H9 (cell line): Measurements from ENCODE around the gene TMOD3. TPM values are rescaled to one million over a fixed set of nuclear protein-coding genes. Genes with fewer than 3 reads are reported as not detected.

ENCODE experiments used
- DNase-seq: peaks from one replicate; pipeline ENCODE4 v3.0.0-alpha.2; 2017
- H2AFZ ChIP-seq: one replicate; pipeline ENCODE4 v1.6.1; 2013; ENCODE audit warnings: mild to moderate bottlenecking, low read length, control low read depth, moderate library complexity
- H2AK5ac ChIP-seq: 2 replicates; pipeline ENCODE4 v1.6.1; 2013; ENCODE audit warnings: low read length, control low read depth, mixed read lengths; ENCODE audit not compliant: insufficient read length
- H2BK120ac ChIP-seq: one replicate; pipeline ENCODE4 v1.6.1; 2013; ENCODE audit warnings: low read depth, mild to moderate bottlenecking, low read length, control low read depth, inconsistent platforms; ENCODE audit not compliant: poor library complexity, severe bottlenecking
- H2BK12ac ChIP-seq: 2 replicates; pipeline ENCODE4 v1.6.1; 2013; ENCODE audit warnings: low read length, control low read depth, mixed read lengths, low read depth; ENCODE audit not compliant: insufficient read length
- H2BK15ac ChIP-seq: 2 replicates; pipeline ENCODE4 v1.6.1; 2013; ENCODE audit warnings: low read depth, low read length, control low read depth
- H2BK20ac ChIP-seq: one replicate; pipeline ENCODE4 v1.6.1; 2013; ENCODE audit warnings: low read depth, mild to moderate bottlenecking, low read length, control low read depth, inconsistent platforms; ENCODE audit not compliant: poor library complexity, severe bottlenecking
- H2BK5ac ChIP-seq: 2 replicates; pipeline ENCODE4 v1.6.1; 2013; ENCODE audit warnings: low read length, control low read depth, mixed read lengths; ENCODE audit not compliant: insufficient read length
- H3K14ac ChIP-seq: 2 replicates; pipeline ENCODE4 v1.6.1; 2013; ENCODE audit warnings: low read length, control low read depth; ENCODE audit not compliant: insufficient read depth
- H3K18ac ChIP-seq: 2 replicates; pipeline ENCODE4 v1.6.1; 2013; ENCODE audit warnings: low read depth, mild to moderate bottlenecking, mixed read lengths, low read length, control low read depth; ENCODE audit not compliant: insufficient read length
- H3K23ac ChIP-seq: 2 replicates; pipeline ENCODE4 v1.6.1; 2013; ENCODE audit warnings: low read length, control low read depth, mixed read lengths, low read depth; ENCODE audit not compliant: insufficient read length
- H3K23me2 ChIP-seq: 2 replicates; pipeline ENCODE4 v1.6.1; 2013; ENCODE audit warnings: low read depth, mild to moderate bottlenecking, mixed read lengths, low read length, control low read depth; ENCODE audit not compliant: insufficient read length, poor library complexity, severe bottlenecking
- H3K27ac ChIP-seq: 2 replicates; pipeline ENCODE4 v1.5.1; 2013; ENCODE audit warnings: low read length, control low read depth, mixed read lengths, low read depth; ENCODE audit not compliant: insufficient read length
- H3K27me3 ChIP-seq: 2 replicates; pipeline ENCODE4 v1.6.1; 2013; ENCODE audit warnings: low read length, control low read depth, inconsistent platforms; ENCODE audit not compliant: insufficient read depth
- H3K4ac ChIP-seq: 2 replicates; pipeline ENCODE4 v1.6.1; 2013; ENCODE audit warnings: low read depth, mild to moderate bottlenecking, control low read depth, inconsistent platforms, low read length, moderate library complexity
- H3K4me1 ChIP-seq: 2 replicates; pipeline ENCODE4 v1.6.1; 2013; ENCODE audit warnings: low read length, control low read depth, inconsistent platforms; ENCODE audit not compliant: insufficient read depth
- H3K4me2 ChIP-seq: 2 replicates; pipeline ENCODE4 v1.6.1; 2013; ENCODE audit warnings: low read length, control low read depth, mixed read lengths; ENCODE audit not compliant: insufficient read length, insufficient read depth
- H3K56ac ChIP-seq: 2 replicates; pipeline ENCODE4 v1.6.1; 2013; ENCODE audit warnings: low read depth, mild to moderate bottlenecking, mixed read lengths, low read length, control low read depth; ENCODE audit not compliant: insufficient read length
- H3K79me1 ChIP-seq: 2 replicates; pipeline ENCODE4 v1.6.1; 2013; ENCODE audit warnings: low read depth, mild to moderate bottlenecking, moderate library complexity, low read length, control low read depth, inconsistent platforms; ENCODE audit not compliant: insufficient read depth, poor library complexity, severe bottlenecking
- H3K79me2 ChIP-seq: 2 replicates; pipeline ENCODE4 v1.6.1; 2013; ENCODE audit warnings: low read length, control low read depth, inconsistent platforms; ENCODE audit not compliant: insufficient read depth
- H3K9ac ChIP-seq: 2 replicates; pipeline ENCODE4 v1.6.1; 2013; ENCODE audit warnings: low read length, control low read depth, mixed read lengths; ENCODE audit not compliant: insufficient read length; ENCODE audit errors: extremely low read depth
- H3K9me3 ChIP-seq: one replicate; pipeline ENCODE4 v1.6.1; 2013; ENCODE audit warnings: low read depth, low read length, inconsistent platforms; ENCODE audit not compliant: control insufficient read depth
- H3T11ph ChIP-seq: one replicate; pipeline ENCODE4 v1.6.1; 2013; ENCODE audit warnings: mild to moderate bottlenecking, low read length, control low read depth, inconsistent platforms
- H4K20me1 ChIP-seq: one replicate; pipeline ENCODE4 v1.6.1; 2013; ENCODE audit not compliant: control insufficient read depth, insufficient read length, insufficient read depth
- H4K5ac ChIP-seq: 2 replicates; pipeline ENCODE4 v1.6.1; 2013; ENCODE audit warnings: low read depth, mild to moderate bottlenecking, mixed read lengths, low read length, control low read depth; ENCODE audit not compliant: insufficient read length
- H4K8ac ChIP-seq: replicated peaks from 2 replicates; pipeline ENCODE4 v1.6.1; 2013; ENCODE audit warnings: low read length, control low read depth, mixed read lengths, low read depth; ENCODE audit not compliant: insufficient read length
- H4K91ac ChIP-seq: 2 replicates; pipeline ENCODE4 v1.6.1; 2013; ENCODE audit warnings: low read depth, mild to moderate bottlenecking, moderate library complexity, mixed read lengths, low read length, control low read depth; ENCODE audit not compliant: insufficient read length
- H3K27ac Mint-ChIP-seq, 3 experiments: 2 replicates in 2 of 3; 3 replicates in 1 of 3; pipeline ENCODE4 v1.8.0; 2020 to 2021; ENCODE audit warnings: mixed read lengths in 3 of 3, mild to moderate bottlenecking in 1 of 3, moderate library complexity in 1 of 3
- H3K27me3 Mint-ChIP-seq: 2 replicates; pipeline ENCODE4 v1.8.0; 2021; ENCODE audit warnings: low read depth, mild to moderate bottlenecking, moderate library complexity, mixed read lengths
- H3K36me3 Mint-ChIP-seq, 3 experiments: 2 replicates in 2 of 3; 3 replicates in 1 of 3; pipeline ENCODE4 v1.8.0; 2020 to 2021; ENCODE audit warnings: low read depth in 3 of 3, mixed read lengths in 3 of 3; ENCODE audit not compliant: insufficient read depth in 1 of 3
- H3K4me1 Mint-ChIP-seq, 2 experiments: 2 replicates each; pipeline ENCODE4 v1.8.0; 2020; ENCODE audit warnings: mixed read lengths in 2 of 2
- H3K4me3 Mint-ChIP-seq, 2 experiments: 2 replicates in 1 of 2; 3 replicates in 1 of 2; pipeline ENCODE4 v1.8.0; 2020 to 2021; ENCODE audit warnings: mild to moderate bottlenecking in 2 of 2, mixed read lengths in 2 of 2, moderate library complexity in 1 of 2
- H3K9me3 Mint-ChIP-seq, 2 experiments: 2 replicates in 1 of 2; 3 replicates in 1 of 2; pipeline ENCODE4 v1.8.0; 2020; ENCODE audit warnings: mild to moderate bottlenecking in 2 of 2, mixed read lengths in 2 of 2, moderate library complexity in 1 of 2
- WGBS: extraction: QIAGEN DNeasy Blood & Tissue Kit; methylation state at CpG from one replicate; pipeline ENCODE4 v1.1.7; 2013; ENCODE audit warnings: missing lambda C conversion rate, low lambda C conversion rate, mixed read lengths; ENCODE audit not compliant: insufficient read length; ENCODE audit errors: extremely low coverage; 5-methylcytosine and 5-hydroxymethylcytosine counted together
- total RNA-seq: library from RNA; stranded (reverse); gene quantifications from 2 replicates; pipeline ENCODE4 v1.2.1, GENCODE V29; 2021
- TF ChIP-seq, protein P1 (sequence below): fragments of 200-600 bp; sonication (generic); conservative IDR thresholded peaks from 3 replicates; pipeline ENCODE4 v1.8.0; 2021; ENCODE audit warnings: antibody characterized with exemption, mild to moderate bottlenecking

Gene TMOD3
- total RNA-seq, 1 experiment from 2014 or later: 24.7 TPM

- Mint-ChIP-seq H3K4me3 (no peak overlapping the region), H3K36me3 (peaks cover 0 to 7% (median 5%) of the 10 kb centered on the region in 3 experiments; a peak in 2 of 7 replicates), H3K4me1 (peaks cover 3 to 6% of the 10 kb centered on the region in 2 experiments), H3K9me3 (peaks cover 11 to 13% of the 10 kb centered on the region in 2 experiments), H3K27ac (no peak overlapping the region), H3K27me3 (peaks cover 25% of the 10 kb centered on the region)
- WGBS: no CpG with 5 or more reads among the region's 3 CpGs
- no peak overlapping the region for H3K27ac ChIP-seq
- no peak overlapping the region for H4K8ac ChIP-seq
- TF ChIP-seq, protein P1, sequence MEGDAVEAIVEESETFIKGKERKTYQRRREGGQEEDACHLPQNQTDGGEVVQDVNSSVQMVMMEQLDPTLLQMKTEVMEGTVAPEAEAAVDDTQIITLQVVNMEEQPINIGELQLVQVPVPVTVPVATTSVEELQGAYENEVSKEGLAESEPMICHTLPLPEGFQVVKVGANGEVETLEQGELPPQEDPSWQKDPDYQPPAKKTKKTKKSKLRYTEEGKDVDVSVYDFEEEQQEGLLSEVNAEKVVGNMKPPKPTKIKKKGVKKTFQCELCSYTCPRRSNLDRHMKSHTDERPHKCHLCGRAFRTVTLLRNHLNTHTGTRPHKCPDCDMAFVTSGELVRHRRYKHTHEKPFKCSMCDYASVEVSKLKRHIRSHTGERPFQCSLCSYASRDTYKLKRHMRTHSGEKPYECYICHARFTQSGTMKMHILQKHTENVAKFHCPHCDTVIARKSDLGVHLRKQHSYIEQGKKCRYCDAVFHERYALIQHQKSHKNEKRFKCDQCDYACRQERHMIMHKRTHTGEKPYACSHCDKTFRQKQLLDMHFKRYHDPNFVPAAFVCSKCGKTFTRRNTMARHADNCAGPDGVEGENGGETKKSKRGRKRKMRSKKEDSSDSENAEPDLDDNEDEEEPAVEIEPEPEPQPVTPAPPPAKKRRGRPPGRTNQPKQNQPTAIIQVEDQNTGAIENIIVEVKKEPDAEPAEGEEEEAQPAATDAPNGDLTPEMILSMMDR: no peak
- 0 out of 2 replicates have a peak, but pooled peaks cover 1% of the 10 kb centered on the region for H3K79me2 ChIP-seq
- no peak overlapping the region for H3T11ph ChIP-seq
- H2BK20ac ChIP-seq: no peak overlapping the region
- no peaks in the 10 kb centered on the region for H3K9me3 ChIP-seq
- H3K14ac ChIP-seq: no peak overlapping the region
- no peak overlapping the region for H3K23ac ChIP-seq
- no peak overlapping the region for H3K18ac ChIP-seq
- no peak overlapping the region for H3K4me2 ChIP-seq
- H3K23me2 ChIP-seq: no peaks in the 10 kb centered on the region
- H3K4me1 ChIP-seq: no peaks in the 10 kb centered on the region
- H4K20me1 ChIP-seq: no peaks in the 10 kb centered on the region
- H3K27me3 ChIP-seq: no peaks in the 10 kb centered on the region
- H4K91ac ChIP-seq: no peak overlapping the region
- H2AFZ ChIP-seq: no peak overlapping the region
- H2AK5ac ChIP-seq: no peak overlapping the region
- H2BK5ac ChIP-seq: no peak overlapping the region
- H3K56ac ChIP-seq: no peak overlapping the region
- H2BK15ac ChIP-seq: no peak overlapping the region
- no peak overlapping the region for H2BK12ac ChIP-seq
- no peak for DNase-seq
- no peak overlapping the region for H3K4ac ChIP-seq
- no peak overlapping the region for H4K5ac ChIP-seq
- no peak overlapping the region for H3K9ac ChIP-seq
- no peaks in the 10 kb centered on the region for H3K79me1 ChIP-seq
- no peak overlapping the region for H2BK120ac ChIP-seq
Observed at GRCh38 chr15:51825698-51826097, 3.8 kb upstream of the TMOD3 start.
